Activated CD8-positive, alpha-beta memory T cell treated with anti-CD3 and anti-CD28 coated beads, Interleukin-2, amount 50 U/mL, for 4 hours (primary cell): ENCODE data around the gene SLC52A3.

Experiments
- DNase-seq: peaks from one replicate; pipeline ENCODE4 v3.0.0-alpha.2; 2020

SLC52A3 gene

GRCh38 chr20:764255-764654 lies 4.0 kb downstream of the SLC52A3 start:
- DNase-seq: no peak

GRCh38 chr20:761418-762381 lies 6.6 kb downstream of the SLC52A3 start:
- no peak for DNase-seq

- DNase-seq: no peak
These were observed 7.4 kb downstream of the SLC52A3 start for GRCh38 chr20:760751-761417.

GRCh38 chr20:757506-757905 lies 10.8 kb downstream of the SLC52A3 start:
- DNase-seq: no peak

- DNase-seq: no peak
These were observed 12.4 kb downstream of the SLC52A3 start for GRCh38 chr20:755941-756340.

GRCh38 chr20:754904-755303 lies 13.4 kb downstream of the SLC52A3 start:
- no peak for DNase-seq

- DNase-seq: no peak
These were observed 14.2 kb downstream of the SLC52A3 start for GRCh38 chr20:753897-754635.

- DNase-seq: no peak
These were observed 15.2 kb downstream of the SLC52A3 start for GRCh38 chr20:753136-753535.

- no peak for DNase-seq
These were observed 16.0 kb downstream of the SLC52A3 start for GRCh38 chr20:752291-752690.

GRCh38 chr20:751761-752160 lies 16.5 kb downstream of the SLC52A3 start:
- DNase-seq: no peak

- DNase-seq: no peak
These were observed 17.5 kb downstream of the SLC52A3 start for GRCh38 chr20:750801-751200.

GRCh38 chr20:745683-746301 lies 22.5 kb downstream of the SLC52A3 start:
- DNase-seq: no peak

- DNase-seq: no peak
These were observed 26.1 kb downstream of the SLC52A3 start for GRCh38 chr20:742156-742555.

GRCh38 chr20:741620-742019 lies 26.7 kb downstream of the SLC52A3 start:
- DNase-seq: no peak

- no peak for DNase-seq
These were observed 28.1 kb downstream of the SLC52A3 start for GRCh38 chr20:740162-740561.

- no peak for DNase-seq
These were observed 28.6 kb downstream of the SLC52A3 start for GRCh38 chr20:739736-740135.

- no peak for DNase-seq
These were observed 34.4 kb downstream of the SLC52A3 start for GRCh38 chr20:733861-734260.

- no peak for DNase-seq
These were observed 35.6 kb downstream of the SLC52A3 start for GRCh38 chr20:732727-733126.

GRCh38 chr20:731891-732560 lies 36.3 kb downstream of the SLC52A3 start:
- DNase-seq: no peak

- DNase-seq: no peak
These were observed 38.3 kb downstream of the SLC52A3 start for GRCh38 chr20:730005-730404.

GRCh38 chr20:728256-728944 lies 39.9 kb downstream of the SLC52A3 start:
- peak; percentile 57 for DNase-seq

- no peak for DNase-seq
These were observed 42.1 kb downstream of the SLC52A3 start for GRCh38 chr20:726160-726559.
